ENCODE measurements around the gene GPR25.

GPR25 gene

DNA sequence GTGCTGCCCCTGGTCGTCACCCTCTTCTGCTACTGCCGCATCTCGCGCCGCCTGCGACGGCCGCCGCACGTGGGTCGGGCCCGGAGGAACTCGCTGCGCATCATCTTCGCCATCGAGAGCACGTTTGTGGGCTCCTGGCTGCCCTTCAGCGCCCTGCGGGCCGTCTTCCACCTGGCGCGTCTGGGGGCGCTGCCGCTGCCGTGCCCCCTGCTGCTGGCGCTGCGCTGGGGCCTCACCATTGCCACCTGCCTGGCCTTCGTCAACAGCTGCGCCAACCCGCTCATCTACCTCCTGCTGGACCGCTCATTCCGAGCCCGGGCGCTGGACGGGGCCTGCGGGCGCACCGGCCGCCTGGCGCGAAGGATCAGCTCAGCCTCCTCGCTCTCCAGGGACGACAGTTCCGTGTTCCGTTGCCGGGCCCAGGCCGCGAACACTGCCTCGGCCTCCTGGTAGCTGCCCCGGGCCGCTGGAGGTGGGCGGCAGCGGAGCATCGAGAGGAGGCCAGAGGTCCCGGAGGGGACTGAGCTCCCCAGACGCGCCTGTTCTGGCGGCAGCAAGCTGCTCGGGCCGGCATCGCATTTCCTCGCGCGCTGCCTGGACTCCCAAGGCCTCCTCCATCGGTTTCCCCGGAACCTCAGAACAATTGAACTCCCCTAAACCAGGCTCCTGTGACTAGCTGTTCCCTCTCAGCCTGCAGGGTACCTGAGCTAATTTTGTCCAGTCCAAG lies 1.1 kb downstream of the GPR25 start:
- no peak for DNase-seq (ENCODE audit: insufficient read length)
- no peak for TF ChIP-seq POLR2AphosphoS5 (IDR thresholded peaks at IDR 0.05; ENCODE audit: low read depth, low read length)
- TF ChIP-seq POLR2A (IDR thresholded peaks at IDR 0.05; ENCODE audit: low read depth, low read length) = no peak; the same call in 1 of the 2 replicates
- no peak for TF ChIP-seq TAF1 (IDR thresholded peaks at IDR 0.05; ENCODE audit: borderline replicate concordance, low read depth, low read length)
- FAIRE-seq = no peak

DNA sequence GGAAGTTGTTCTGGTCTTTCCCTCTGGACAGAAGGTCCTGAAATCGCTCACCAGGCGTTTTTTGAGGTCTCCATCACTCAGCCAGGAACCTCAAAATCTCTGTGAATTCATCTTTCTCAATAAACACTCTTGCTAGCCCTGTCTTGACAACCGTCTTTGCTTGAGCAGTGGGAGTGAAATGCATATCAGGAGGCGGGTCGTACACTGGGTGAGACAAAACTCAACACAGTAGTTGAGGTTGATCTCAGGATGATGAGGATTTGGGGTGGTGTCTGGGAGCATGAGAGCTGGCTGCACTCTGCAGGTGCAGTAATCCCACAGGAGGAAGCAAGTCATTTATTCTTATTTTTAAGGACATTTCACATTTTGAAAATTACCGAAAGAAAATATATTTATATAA lies 1.9 kb downstream of the GPR25 start:
- no peak for TF ChIP-seq POLR2AphosphoS5 (IDR thresholded peaks at IDR 0.05; ENCODE audit: low read depth, low read length)
- no peak for TF ChIP-seq POLR2A (IDR thresholded peaks at IDR 0.05; ENCODE audit: low read depth, low read length)
- no peak for TF ChIP-seq TAF1 (IDR thresholded peaks at IDR 0.05; ENCODE audit: borderline replicate concordance, low read depth, low read length)
- FAIRE-seq (peak; percentile 5), DNase-seq (ENCODE audit: insufficient read length) (no peak)

DNA sequence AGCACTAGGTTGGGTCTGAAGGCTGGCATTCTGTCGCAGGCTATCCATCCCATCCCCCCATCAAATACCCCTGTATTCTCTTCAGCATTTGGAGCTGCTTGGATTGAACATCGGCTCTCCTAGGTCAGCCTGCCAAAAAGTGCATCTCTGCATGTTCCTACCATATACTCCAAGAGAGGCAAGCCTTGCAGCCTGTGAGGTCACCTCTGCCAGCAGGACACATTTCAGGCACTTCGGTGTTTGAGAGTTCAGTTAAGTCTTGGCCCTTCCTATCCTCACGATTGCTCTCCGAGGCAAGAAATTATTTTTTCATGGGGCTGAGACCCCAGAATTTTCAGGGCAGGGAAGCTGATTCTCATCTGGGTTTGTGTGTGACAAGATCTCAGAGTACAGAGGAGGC lies 2.6 kb downstream of the GPR25 start:
- DNase-seq (ENCODE audit: insufficient read length) = no peak
- no peak for FAIRE-seq
- TF ChIP-seq POLR2AphosphoS5 (IDR thresholded peaks at IDR 0.05; ENCODE audit: low read depth, low read length) (no peak), POLR2A (IDR thresholded peaks at IDR 0.05; ENCODE audit: low read depth, low read length) (no peak), TAF1 (IDR thresholded peaks at IDR 0.05; ENCODE audit: borderline replicate concordance, low read depth, low read length) (no peak)

DNA sequence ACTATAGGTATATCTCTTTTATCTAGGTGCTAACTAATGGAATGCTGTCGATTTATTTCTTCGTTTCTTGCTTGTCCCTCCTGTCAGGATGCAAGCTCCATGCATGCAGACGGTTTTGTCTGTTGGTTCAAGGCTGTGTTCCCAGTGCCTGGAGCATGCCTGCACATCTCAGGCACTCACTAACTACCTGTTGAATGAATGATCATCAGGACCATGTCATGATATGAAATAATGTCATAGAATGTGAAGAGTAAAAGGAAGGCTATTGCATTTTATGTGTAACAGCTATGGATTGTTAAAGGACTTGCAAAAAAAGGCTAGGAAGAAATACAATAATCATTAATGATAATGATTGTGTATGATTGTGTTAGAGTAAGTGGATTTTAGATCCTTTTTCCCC lies 4.2 kb downstream of the GPR25 start:
- FAIRE-seq (peak; percentile 5), DNase-seq (ENCODE audit: insufficient read length) (no peak)
- TF ChIP-seq POLR2A (IDR thresholded peaks at IDR 0.05; ENCODE audit: low read depth, low read length) (no peak), POLR2AphosphoS5 (IDR thresholded peaks at IDR 0.05; ENCODE audit: low read depth, low read length) (no peak), TAF1 (IDR thresholded peaks at IDR 0.05; ENCODE audit: borderline replicate concordance, low read depth, low read length) (no peak)

DNA sequence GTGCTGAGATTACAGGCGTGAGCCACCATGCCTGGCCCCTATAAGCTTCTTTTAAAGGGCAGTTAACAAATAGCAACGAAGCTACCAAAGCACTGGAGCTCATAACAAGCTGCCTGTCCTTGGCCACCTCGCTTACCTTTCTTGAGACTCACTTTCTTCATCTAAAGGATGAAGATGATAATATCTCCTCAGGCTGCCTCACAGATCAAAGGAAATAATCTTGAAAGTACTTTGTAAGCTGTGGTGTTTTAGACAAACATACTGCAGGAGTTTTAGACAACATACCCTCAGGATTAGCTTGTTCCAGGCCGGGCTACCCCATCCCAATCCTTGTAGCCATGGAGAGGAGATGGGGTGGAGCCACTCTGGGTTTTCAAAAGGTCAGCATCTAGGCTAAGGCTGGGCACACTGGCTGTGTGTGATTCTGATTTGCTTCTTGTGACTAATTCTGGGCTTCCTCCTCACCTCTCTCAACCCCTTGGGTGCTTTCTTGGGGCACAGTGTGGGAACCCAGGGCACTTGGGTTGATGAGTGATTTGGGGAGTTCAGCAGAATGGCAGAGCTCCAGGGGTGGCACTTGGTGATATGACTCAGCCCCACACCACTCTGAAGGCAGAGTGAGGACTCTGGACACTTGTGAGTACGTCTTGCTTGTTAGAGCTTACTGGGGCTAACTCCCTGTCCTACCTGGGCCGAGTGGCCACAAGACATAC lies 5.2 kb downstream of the GPR25 start:
- DNase-seq (ENCODE audit: insufficient read length) (no peak), FAIRE-seq (peak; percentile 91)
- TF ChIP-seq POLR2AphosphoS5 (IDR thresholded peaks at IDR 0.05; ENCODE audit: low read depth, low read length) = no peak
- TF ChIP-seq TAF1 (IDR thresholded peaks at IDR 0.05; ENCODE audit: borderline replicate concordance, low read depth, low read length) = no peak
- TF ChIP-seq POLR2A (IDR thresholded peaks at IDR 0.05; ENCODE audit: low read depth, low read length) = no peak

DNA sequence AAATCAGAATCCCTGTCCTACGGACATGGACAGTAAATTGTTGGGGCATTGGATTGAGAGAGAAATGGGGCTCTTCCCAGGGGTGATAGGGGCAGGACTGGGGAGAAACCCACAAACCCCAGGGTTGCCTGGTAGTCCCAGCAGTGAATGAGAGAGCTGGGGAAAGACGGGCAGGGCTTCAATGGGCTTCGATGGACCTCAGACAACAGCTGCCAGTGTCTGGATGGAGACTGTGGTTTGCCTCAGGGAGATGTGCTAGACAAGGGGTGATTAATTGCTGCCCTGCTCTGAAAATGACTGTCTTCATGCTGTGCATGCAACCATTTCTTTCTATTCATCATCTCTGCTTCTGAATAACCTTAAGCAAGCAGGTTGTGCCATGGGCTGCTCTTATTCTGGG lies 7.4 kb downstream of the GPR25 start:
- DNase-seq (ENCODE audit: insufficient read length) = no peak
- no peak for TF ChIP-seq TAF1 (IDR thresholded peaks at IDR 0.05; ENCODE audit: borderline replicate concordance, low read depth, low read length)
- peak; percentile 37; the same call in 1 of the 2 replicates for TF ChIP-seq POLR2A (IDR thresholded peaks at IDR 0.05; ENCODE audit: low read depth, low read length)
- peak; percentile 33; the same call in 1 of the 2 replicates for TF ChIP-seq POLR2AphosphoS5 (IDR thresholded peaks at IDR 0.05; ENCODE audit: low read depth, low read length)
- peak; percentile 95 for FAIRE-seq

DNA sequence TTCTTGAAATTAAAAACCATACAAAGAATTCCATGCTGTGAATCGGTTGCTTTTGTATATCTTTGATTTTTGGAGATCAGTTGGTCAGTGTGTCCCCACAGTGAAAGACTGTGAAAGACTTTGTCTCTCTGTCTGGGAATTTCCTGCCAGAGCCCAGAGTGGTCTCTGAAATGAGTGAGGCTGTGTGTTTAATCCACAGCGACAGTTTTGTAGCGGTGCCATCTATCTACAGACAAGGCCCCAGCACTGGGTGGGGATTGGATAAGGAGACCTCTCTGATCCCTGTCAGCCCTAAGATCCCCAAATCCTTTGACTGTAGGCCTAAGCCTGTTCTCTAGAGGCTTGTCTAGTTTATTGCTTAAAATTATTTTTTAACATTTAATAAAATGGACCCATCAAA lies 10.3 kb downstream of the GPR25 start:
- DNase-seq (ENCODE audit: insufficient read length) = no peak
- TF ChIP-seq POLR2A (IDR thresholded peaks at IDR 0.05; ENCODE audit: low read depth, low read length) = no peak
- TF ChIP-seq POLR2AphosphoS5 (IDR thresholded peaks at IDR 0.05; ENCODE audit: low read depth, low read length) = no peak
- no peak for TF ChIP-seq TAF1 (IDR thresholded peaks at IDR 0.05; ENCODE audit: borderline replicate concordance, low read depth, low read length)
- no peak for FAIRE-seq

DNA sequence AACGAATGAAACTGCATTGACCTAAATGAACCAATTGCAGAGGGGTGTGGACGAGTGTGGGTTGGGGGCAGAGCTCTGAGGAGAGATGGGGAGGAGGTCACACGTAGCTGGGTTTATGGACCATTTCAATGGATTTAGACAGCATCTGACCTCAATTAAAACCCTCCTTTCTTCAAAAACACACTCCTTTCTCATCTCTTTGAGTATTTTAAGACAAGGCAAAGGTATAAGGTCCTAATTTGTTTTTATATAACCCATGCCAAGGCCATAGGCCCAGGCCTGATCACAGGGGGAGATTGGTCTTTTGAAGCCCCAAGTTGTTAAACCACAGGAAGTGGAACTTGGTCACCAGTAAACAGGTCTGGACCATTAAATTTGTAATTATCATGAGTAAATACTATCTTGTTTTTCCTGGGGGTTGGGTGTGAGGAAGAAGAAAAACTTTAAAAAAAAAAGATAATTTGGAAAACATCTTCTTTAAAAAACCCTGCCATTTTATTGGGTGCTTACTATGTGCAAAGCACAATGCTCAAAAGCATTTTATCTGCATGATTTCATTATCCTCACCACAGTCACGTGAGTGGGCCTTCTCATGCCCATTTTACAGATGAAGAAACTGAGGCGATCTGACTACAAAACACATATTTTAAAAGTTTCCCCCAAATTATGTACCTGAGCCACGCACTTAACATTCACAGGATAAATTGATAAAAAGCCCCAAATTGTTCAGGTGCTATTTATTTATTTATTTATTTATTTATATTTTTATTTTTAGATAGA lies 13.0 kb downstream of the GPR25 start:
- DNase-seq (ENCODE audit: insufficient read length) = no peak
- no peak for TF ChIP-seq TAF1 (IDR thresholded peaks at IDR 0.05; ENCODE audit: borderline replicate concordance, low read depth, low read length)
- TF ChIP-seq POLR2A (IDR thresholded peaks at IDR 0.05; ENCODE audit: low read depth, low read length) = no peak
- no peak for TF ChIP-seq POLR2AphosphoS5 (IDR thresholded peaks at IDR 0.05; ENCODE audit: low read depth, low read length)
- no peak for FAIRE-seq

DNA sequence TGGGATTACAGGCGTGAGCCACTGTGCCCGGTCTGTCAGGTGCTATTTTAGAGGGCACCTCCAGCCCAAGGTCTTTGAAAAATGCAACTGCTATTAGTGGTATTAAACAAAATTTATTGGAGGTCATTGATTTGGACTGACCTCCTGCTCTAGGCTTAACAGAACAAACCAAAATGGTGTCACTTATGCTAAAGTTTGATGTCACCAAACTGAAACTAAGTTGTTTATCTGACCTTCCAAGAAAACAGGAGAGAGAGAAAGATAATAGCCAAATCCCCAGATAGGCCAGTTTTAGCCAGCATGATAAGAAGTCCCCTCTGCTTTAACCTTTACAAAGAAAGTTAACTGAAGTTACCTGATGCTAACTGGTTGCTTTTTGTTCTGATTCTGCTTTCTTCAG lies 13.8 kb downstream of the GPR25 start:
- DNase-seq (ENCODE audit: insufficient read length) (no peak), FAIRE-seq (no peak)
- TF ChIP-seq TAF1 (IDR thresholded peaks at IDR 0.05; ENCODE audit: borderline replicate concordance, low read depth, low read length) (no peak), POLR2AphosphoS5 (IDR thresholded peaks at IDR 0.05; ENCODE audit: low read depth, low read length) (no peak), POLR2A (IDR thresholded peaks at IDR 0.05; ENCODE audit: low read depth, low read length) (no peak)

DNA sequence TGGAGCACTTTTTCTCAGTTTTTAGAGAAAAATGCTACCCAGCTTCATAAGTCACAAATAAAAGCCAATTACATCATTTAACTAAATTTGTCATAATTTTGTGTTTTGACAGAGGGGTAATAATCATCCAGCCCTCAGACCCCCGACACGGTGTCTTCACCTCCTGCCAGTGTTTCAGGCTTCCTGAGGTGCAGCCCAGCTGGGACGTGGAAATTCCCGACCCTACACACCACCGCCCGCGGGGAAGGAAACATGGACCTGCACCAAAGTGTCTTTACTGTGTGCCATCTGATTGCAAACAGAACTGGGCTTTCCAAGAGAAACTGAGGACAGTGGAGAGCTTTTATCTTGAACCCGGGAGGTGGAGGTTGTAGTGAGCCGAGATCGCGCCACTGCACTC lies 14.3 kb downstream of the GPR25 start:
- DNase-seq (ENCODE audit: insufficient read length) = no peak
- FAIRE-seq = no peak

DNA sequence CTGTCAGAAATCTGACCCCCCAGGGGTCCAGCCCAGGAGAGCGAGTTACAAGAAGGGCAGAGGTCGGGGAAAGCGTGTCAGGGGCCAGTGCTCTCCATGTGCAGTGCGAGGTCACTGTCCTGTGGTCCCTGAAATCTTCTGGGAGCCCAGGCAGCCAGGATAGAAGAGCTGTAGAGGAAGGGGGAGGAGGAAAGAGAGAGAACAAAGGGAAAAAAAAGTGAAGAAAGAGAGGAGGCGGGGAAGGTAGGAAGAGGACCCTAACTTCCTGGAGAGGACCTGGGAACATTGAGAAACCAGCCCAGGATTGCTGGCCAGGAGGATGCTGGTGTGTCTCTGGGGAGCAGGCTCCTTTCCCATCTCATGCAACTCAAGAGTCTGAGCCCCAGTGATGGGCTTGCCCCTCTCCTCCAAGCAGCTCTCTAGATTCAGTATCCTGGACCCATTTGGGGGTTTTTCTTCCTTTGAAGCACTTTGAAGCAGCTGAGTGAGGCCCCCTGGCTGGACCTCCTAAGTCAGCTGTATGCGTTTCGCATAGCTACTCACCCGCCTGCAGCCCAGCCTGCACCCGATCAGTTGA lies 15.1 kb downstream of the GPR25 start:
- TF ChIP-seq POLR2A (IDR thresholded peaks at IDR 0.05; ENCODE audit: low read depth, low read length) (no peak), POLR2AphosphoS5 (IDR thresholded peaks at IDR 0.05; ENCODE audit: low read depth, low read length) (no peak), TAF1 (IDR thresholded peaks at IDR 0.05; ENCODE audit: borderline replicate concordance, low read depth, low read length) (no peak)
- no peak for DNase-seq (ENCODE audit: insufficient read length)
- FAIRE-seq = no peak

More for the DNA sequence above, 14.3 kb downstream of the GPR25 start:
- TF ChIP-seq POLR2A (IDR thresholded peaks at IDR 0.05; ENCODE audit: low read depth, low read length) (no peak), POLR2AphosphoS5 (IDR thresholded peaks at IDR 0.05; ENCODE audit: low read depth, low read length) (no peak), TAF1 (IDR thresholded peaks at IDR 0.05; ENCODE audit: borderline replicate concordance, low read depth, low read length) (no peak)
